IPS-NIHi7 (cell line): Measurements from ENCODE around the gene CDK6.
A peak's percentile ranks its signal among the peaks of the same experiment; 100 is the strongest.

Experiments
- DNase-seq: peaks from one replicate; pipeline ENCODE4 v3.0.0; 2012; ENCODE audit warnings: mixed read lengths; ENCODE audit errors: extremely low spot score

Gene CDK6

GRCh38 chr7:92826258-92826938 lies 10.0 kb downstream of the CDK6 start:
- no peak for DNase-seq

- DNase-seq = no peak
These were observed 11.4 kb downstream of the CDK6 start for GRCh38 chr7:92824901-92825480.

GRCh38 chr7:92824450-92824849 lies 11.9 kb downstream of the CDK6 start:
- no peak for DNase-seq

- no peak for DNase-seq
These were observed 13.3 kb downstream of the CDK6 start for GRCh38 chr7:92823042-92823441.

GRCh38 chr7:92820191-92820590 lies 16.2 kb downstream of the CDK6 start:
- DNase-seq = no peak

GRCh38 chr7:92817398-92817797 lies 19.0 kb downstream of the CDK6 start:
- DNase-seq = no peak

GRCh38 chr7:92815412-92815811 lies 21.0 kb downstream of the CDK6 start:
- DNase-seq = no peak

- no peak for DNase-seq
These were observed 22.9 kb downstream of the CDK6 start for GRCh38 chr7:92813390-92814024.

- no peak for DNase-seq
These were observed 25.2 kb downstream of the CDK6 start for GRCh38 chr7:92811158-92811557.

GRCh38 chr7:92809760-92810573 lies 26.4 kb downstream of the CDK6 start:
- peak; percentile 63 for DNase-seq

GRCh38 chr7:92809397-92809759 lies 27.0 kb downstream of the CDK6 start:
- no peak for DNase-seq

GRCh38 chr7:92808635-92809034 lies 27.7 kb downstream of the CDK6 start:
- DNase-seq = no peak

- DNase-seq = no peak
These were observed 28.4 kb downstream of the CDK6 start for GRCh38 chr7:92808006-92808405.

GRCh38 chr7:92806496-92806895 lies 29.9 kb downstream of the CDK6 start:
- no peak for DNase-seq

- DNase-seq = no peak
These were observed 34.0 kb downstream of the CDK6 start for GRCh38 chr7:92802406-92802805.

- no peak for DNase-seq
These were observed 36.7 kb downstream of the CDK6 start for GRCh38 chr7:92799446-92800211.

GRCh38 chr7:92798517-92799249 lies 37.7 kb downstream of the CDK6 start:
- DNase-seq = no peak

GRCh38 chr7:92797693-92798092 lies 38.7 kb downstream of the CDK6 start:
- no peak for DNase-seq

- no peak for DNase-seq
These were observed 39.1 kb downstream of the CDK6 start for GRCh38 chr7:92797284-92797683.

GRCh38 chr7:92794831-92795230 lies 41.5 kb downstream of the CDK6 start:
- DNase-seq = no peak

- no peak for DNase-seq
These were observed 42.0 kb downstream of the CDK6 start for GRCh38 chr7:92794391-92794790.
